Measurements from ENCODE around the gene SPPL2C.

Gene SPPL2C

DNA sequence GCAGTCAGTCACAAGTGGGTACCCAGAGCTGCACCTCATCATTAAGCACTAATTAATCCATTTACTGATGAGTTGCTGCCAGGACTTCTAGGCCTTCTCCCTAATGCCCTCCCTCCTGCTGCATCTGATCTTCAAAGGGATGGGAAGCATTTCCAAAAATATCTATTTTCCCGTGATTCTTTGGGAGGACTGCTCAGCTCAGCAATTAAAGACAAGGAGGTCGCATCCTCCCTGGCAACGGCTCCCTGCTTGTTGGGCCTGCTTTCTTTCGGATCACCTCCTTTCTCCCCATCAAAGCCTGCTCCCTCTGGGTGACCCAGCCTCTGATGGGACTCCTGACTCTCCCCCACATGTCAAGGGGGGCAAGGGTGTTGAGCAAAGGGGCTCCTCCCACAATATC is 26.0 kb upstream of the SPPL2C start:
- H3K4me3 ChIP-seq (ENCODE audit: low read depth, low read length) = no peak overlapping the region
- H3K36me3 ChIP-seq (ENCODE audit: insufficient read depth, low read length) = no peaks in the 10 kb centered on the region
- H3K4me1 ChIP-seq (ENCODE audit: control insufficient read depth, insufficient read depth, low read length, unreplicated experiment) = no peaks in the 10 kb centered on the region
- H3K79me2 ChIP-seq (ENCODE audit: control insufficient read depth, insufficient read depth, low read length, unreplicated experiment) = no peaks in the 10 kb centered on the region
- H3K27ac ChIP-seq (ENCODE audit: low read depth, low read length) = no peak overlapping the region
- H3K27me3 ChIP-seq (ENCODE audit: insufficient read depth, low read length) = peaks cover 16% of the 10 kb centered on the region
- no peak overlapping the region for H2AFZ ChIP-seq (ENCODE audit: low read length, unreplicated experiment)

DNA sequence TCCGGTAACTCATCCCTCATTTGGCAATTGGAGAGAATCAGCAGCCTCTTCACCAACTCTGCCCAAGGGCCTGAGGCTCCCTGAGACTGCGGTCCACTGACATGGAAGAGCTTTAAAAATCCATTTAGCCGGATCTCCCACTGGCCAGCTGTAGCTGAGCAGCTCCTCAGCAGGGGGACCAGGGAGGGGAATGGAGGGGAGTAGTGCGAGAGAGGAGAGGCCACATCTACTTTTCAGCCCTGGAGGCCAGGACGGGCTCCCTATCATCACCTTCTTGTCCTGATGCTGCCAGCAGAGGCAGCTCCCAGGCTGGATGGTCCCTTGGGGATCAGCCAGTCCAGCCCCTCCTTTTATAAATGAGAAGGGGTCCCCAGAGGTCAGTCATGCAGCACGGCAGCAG is 25.0 kb upstream of the SPPL2C start:
- Histone ChIP-seq H3K36me3 (ENCODE audit: insufficient read depth, low read length) (no peaks in the 10 kb centered on the region), H3K27me3 (ENCODE audit: insufficient read depth, low read length) (peaks cover 15% of the 10 kb centered on the region), H3K79me2 (ENCODE audit: control insufficient read depth, insufficient read depth, low read length, unreplicated experiment) (no peaks in the 10 kb centered on the region), H3K4me3 (ENCODE audit: low read depth, low read length) (no peak overlapping the region), H3K4me1 (ENCODE audit: control insufficient read depth, insufficient read depth, low read length, unreplicated experiment) (no peaks in the 10 kb centered on the region), H2AFZ (ENCODE audit: low read length, unreplicated experiment) (no peak overlapping the region), H3K27ac (ENCODE audit: low read depth, low read length) (no peak overlapping the region)

DNA sequence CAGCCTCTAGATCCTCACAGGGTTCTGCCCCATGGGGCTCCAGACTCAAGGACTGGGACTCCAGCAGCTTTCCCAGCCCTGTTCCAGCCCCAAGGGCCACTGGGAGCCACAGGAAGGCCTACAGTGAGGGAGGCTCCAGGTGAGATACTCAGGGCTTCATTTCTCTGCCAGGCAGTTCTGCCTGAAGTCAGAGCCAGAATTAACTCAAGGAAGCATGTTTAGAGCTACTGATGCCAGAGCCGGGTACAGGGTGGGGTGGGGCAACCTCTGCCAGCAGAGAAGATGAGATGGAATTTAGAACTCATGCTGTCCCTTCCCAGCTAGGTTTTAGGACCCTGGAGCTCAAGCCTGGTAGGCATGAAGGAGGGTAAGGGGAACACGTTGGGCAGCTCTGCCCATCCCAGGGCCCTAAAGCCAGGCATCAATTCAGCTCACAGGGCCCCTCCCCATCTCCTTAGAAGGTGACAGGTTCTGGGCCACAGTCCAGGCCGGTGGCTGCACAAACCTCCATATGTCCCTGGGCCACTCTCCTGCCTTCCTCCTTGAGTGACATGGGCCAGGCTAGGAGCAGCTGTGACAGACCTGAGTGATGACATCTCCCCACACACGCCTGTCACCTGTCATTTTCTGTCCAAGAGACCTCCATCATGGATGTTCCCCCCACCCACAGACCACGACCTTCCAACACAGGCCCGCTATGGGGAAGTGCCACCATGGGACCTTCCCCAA is 24.5 kb upstream of the SPPL2C start:
- H3K4me3 ChIP-seq (ENCODE audit: low read depth, low read length) = no peak overlapping the region
- no peaks in the 10 kb centered on the region for H3K4me1 ChIP-seq (ENCODE audit: control insufficient read depth, insufficient read depth, low read length, unreplicated experiment)
- no peak overlapping the region for H3K27ac ChIP-seq (ENCODE audit: low read depth, low read length)
- H3K27me3 ChIP-seq (ENCODE audit: insufficient read depth, low read length) = peaks cover 15% of the 10 kb centered on the region
- H3K79me2 ChIP-seq (ENCODE audit: control insufficient read depth, insufficient read depth, low read length, unreplicated experiment) = no peaks in the 10 kb centered on the region
- no peak overlapping the region for H2AFZ ChIP-seq (ENCODE audit: low read length, unreplicated experiment)
- H3K36me3 ChIP-seq (ENCODE audit: insufficient read depth, low read length) = no peaks in the 10 kb centered on the region

GRCh38 chr17:45821147-45821546 is 23.5 kb upstream of the SPPL2C start:
- no peak overlapping the region for H3K4me3 ChIP-seq (ENCODE audit: low read depth, low read length)
- H3K79me2 ChIP-seq (ENCODE audit: control insufficient read depth, insufficient read depth, low read length, unreplicated experiment) = no peaks in the 10 kb centered on the region
- H3K4me1 ChIP-seq (ENCODE audit: control insufficient read depth, insufficient read depth, low read length, unreplicated experiment) = no peaks in the 10 kb centered on the region
- no peaks in the 10 kb centered on the region for H3K36me3 ChIP-seq (ENCODE audit: insufficient read depth, low read length)
- peaks cover 15% of the 10 kb centered on the region for H3K27me3 ChIP-seq (ENCODE audit: insufficient read depth, low read length)
- no peak overlapping the region for H2AFZ ChIP-seq (ENCODE audit: low read length, unreplicated experiment)
- H3K27ac ChIP-seq (ENCODE audit: low read depth, low read length) = no peak overlapping the region

GRCh38 chr17:45823598-45823997 is 21.1 kb upstream of the SPPL2C start:
- H3K27ac ChIP-seq (ENCODE audit: low read depth, low read length) = no peak overlapping the region
- H3K27me3 ChIP-seq (ENCODE audit: insufficient read depth, low read length) = peaks cover 32% of the 10 kb centered on the region
- no peak overlapping the region for H3K4me3 ChIP-seq (ENCODE audit: low read depth, low read length)
- no peaks in the 10 kb centered on the region for H3K36me3 ChIP-seq (ENCODE audit: insufficient read depth, low read length)
- no peaks in the 10 kb centered on the region for H3K79me2 ChIP-seq (ENCODE audit: control insufficient read depth, insufficient read depth, low read length, unreplicated experiment)
- no peaks in the 10 kb centered on the region for H3K4me1 ChIP-seq (ENCODE audit: control insufficient read depth, insufficient read depth, low read length, unreplicated experiment)
- no peak overlapping the region for H2AFZ ChIP-seq (ENCODE audit: low read length, unreplicated experiment)

- Histone ChIP-seq H3K27me3 (ENCODE audit: insufficient read depth, low read length) (peaks cover 36% of the 10 kb centered on the region), H3K27ac (ENCODE audit: low read depth, low read length) (no peak overlapping the region)
Observed at GRCh38 chr17:45824475-45824874, 20.2 kb upstream of the SPPL2C start.

DNA sequence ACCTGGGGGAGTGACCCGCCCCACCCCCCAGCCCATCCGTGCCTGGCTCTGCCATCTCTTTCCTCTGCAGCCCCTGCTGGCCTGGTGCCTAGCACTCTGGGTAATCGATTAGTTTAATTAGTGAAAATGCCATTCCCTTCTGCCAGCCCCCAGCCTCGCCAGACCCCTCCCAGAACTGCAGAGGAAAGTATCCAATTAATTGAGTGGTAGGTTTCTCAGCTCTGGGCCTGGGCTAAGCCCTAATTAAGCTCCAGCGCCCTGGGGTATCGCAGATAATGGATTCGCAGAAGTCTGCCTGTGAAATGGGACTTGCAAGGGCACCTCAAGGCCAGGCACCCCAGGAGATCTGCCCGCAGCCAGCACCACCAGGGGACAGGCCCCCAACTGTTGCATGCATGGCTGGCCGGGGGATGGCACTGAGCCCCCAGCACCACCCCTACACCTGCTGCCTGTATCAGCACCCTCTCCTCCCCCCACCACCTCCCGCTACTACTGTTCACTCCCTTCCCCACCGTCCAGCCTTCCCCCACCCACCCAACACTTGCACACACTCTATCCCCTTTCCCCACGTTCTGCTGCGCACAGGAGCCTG is 19.7 kb upstream of the SPPL2C start:
- Histone ChIP-seq H3K79me2 (ENCODE audit: control insufficient read depth, insufficient read depth, low read length, unreplicated experiment) (no peaks in the 10 kb centered on the region), H3K27me3 (ENCODE audit: insufficient read depth, low read length) (peaks cover 33% of the 10 kb centered on the region), H2AFZ (ENCODE audit: low read length, unreplicated experiment) (no peak overlapping the region), H3K36me3 (ENCODE audit: insufficient read depth, low read length) (no peaks in the 10 kb centered on the region), H3K4me3 (ENCODE audit: low read depth, low read length) (no peak overlapping the region), H3K27ac (ENCODE audit: low read depth, low read length) (no peak overlapping the region), H3K4me1 (ENCODE audit: control insufficient read depth, insufficient read depth, low read length, unreplicated experiment) (no peaks in the 10 kb centered on the region)

More at GRCh38 chr17:45824475-45824874, 20.2 kb upstream of the SPPL2C start:
- Histone ChIP-seq H3K36me3 (ENCODE audit: insufficient read depth, low read length) (no peaks in the 10 kb centered on the region), H2AFZ (ENCODE audit: low read length, unreplicated experiment) (no peak overlapping the region), H3K79me2 (ENCODE audit: control insufficient read depth, insufficient read depth, low read length, unreplicated experiment) (no peaks in the 10 kb centered on the region), H3K4me1 (ENCODE audit: control insufficient read depth, insufficient read depth, low read length, unreplicated experiment) (no peaks in the 10 kb centered on the region), H3K4me3 (ENCODE audit: low read depth, low read length) (no peak overlapping the region)

GRCh38 chr17:45825792-45826191 is 18.9 kb upstream of the SPPL2C start:
- Histone ChIP-seq H3K79me2 (ENCODE audit: control insufficient read depth, insufficient read depth, low read length, unreplicated experiment) (no peaks in the 10 kb centered on the region), H2AFZ (ENCODE audit: low read length, unreplicated experiment) (no peak overlapping the region), H3K36me3 (ENCODE audit: insufficient read depth, low read length) (no peaks in the 10 kb centered on the region), H3K4me3 (ENCODE audit: low read depth, low read length) (no peak overlapping the region), H3K27me3 (ENCODE audit: insufficient read depth, low read length) (peaks cover 32% of the 10 kb centered on the region), H3K27ac (ENCODE audit: low read depth, low read length) (no peak overlapping the region), H3K4me1 (ENCODE audit: control insufficient read depth, insufficient read depth, low read length, unreplicated experiment) (no peaks in the 10 kb centered on the region)

GRCh38 chr17:45826919-45827588 is 17.6 kb upstream of the SPPL2C start:
- Histone ChIP-seq H3K36me3 (ENCODE audit: insufficient read depth, low read length) (no peaks in the 10 kb centered on the region), H3K4me1 (ENCODE audit: control insufficient read depth, insufficient read depth, low read length, unreplicated experiment) (no peaks in the 10 kb centered on the region), H3K79me2 (ENCODE audit: control insufficient read depth, insufficient read depth, low read length, unreplicated experiment) (no peaks in the 10 kb centered on the region), H3K27ac (ENCODE audit: low read depth, low read length) (no peak overlapping the region), H3K4me3 (ENCODE audit: low read depth, low read length) (no peak overlapping the region), H3K27me3 (ENCODE audit: insufficient read depth, low read length) (peaks cover 34% of the 10 kb centered on the region), H2AFZ (ENCODE audit: low read length, unreplicated experiment) (no peak overlapping the region)

DNA sequence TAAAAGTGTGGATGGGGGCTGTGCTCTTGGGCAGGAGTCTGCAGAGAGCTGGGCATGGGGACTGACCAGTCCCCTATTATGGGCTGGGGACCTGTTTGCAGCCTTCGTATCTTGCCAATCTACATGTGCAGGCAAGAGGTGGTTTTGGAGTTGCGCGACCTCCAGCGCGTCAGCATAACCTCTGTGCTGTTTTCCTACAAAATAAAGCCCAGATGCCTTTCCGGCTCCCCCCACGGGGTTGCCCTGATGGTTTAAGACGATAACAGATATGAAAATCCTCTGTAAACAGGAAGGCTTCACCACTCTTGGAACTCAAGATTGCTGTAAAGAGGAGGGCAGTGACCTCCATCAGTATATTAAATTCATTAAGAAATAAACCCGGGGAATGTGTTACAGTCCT is 16.5 kb upstream of the SPPL2C start:
- no peak overlapping the region for H3K27ac ChIP-seq (ENCODE audit: low read depth, low read length)
- no peaks in the 10 kb centered on the region for H3K4me1 ChIP-seq (ENCODE audit: control insufficient read depth, insufficient read depth, low read length, unreplicated experiment)
- H3K4me3 ChIP-seq (ENCODE audit: low read depth, low read length) = no peak overlapping the region
- H2AFZ ChIP-seq (ENCODE audit: low read length, unreplicated experiment) = no peak overlapping the region
- peaks cover 29% of the 10 kb centered on the region for H3K27me3 ChIP-seq (ENCODE audit: insufficient read depth, low read length)
- no peaks in the 10 kb centered on the region for H3K36me3 ChIP-seq (ENCODE audit: insufficient read depth, low read length)
- no peaks in the 10 kb centered on the region for H3K79me2 ChIP-seq (ENCODE audit: control insufficient read depth, insufficient read depth, low read length, unreplicated experiment)

Data from ACC112 (cell line).